ENCODE results near the gene ZFAND2A.
"Not testable (repeated sequence)": the region's sequence is repeated elsewhere in the genome, so short reads cannot be mapped to it uniquely, and the experiment has no call there.

ZFAND2A gene

GRCh38 chr7:1121886-1122831 lies 37.8 kb downstream of the ZFAND2A start:
- peak; percentile 28 for DNase-seq

- no peak for DNase-seq
These were observed 38.5 kb downstream of the ZFAND2A start for GRCh38 chr7:1121476-1121875.

GRCh38 chr7:1120791-1121190 lies 39.2 kb downstream of the ZFAND2A start:
- DNase-seq = no peak

GRCh38 chr7:1119201-1119600 lies 40.8 kb downstream of the ZFAND2A start:
- DNase-seq = no peak

- no peak for DNase-seq
These were observed 42.6 kb downstream of the ZFAND2A start for GRCh38 chr7:1117321-1117928.

GRCh38 chr7:1116383-1117008 lies 43.5 kb downstream of the ZFAND2A start:
- not testable (repeated sequence) for DNase-seq

GRCh38 chr7:1115171-1116045 lies 44.6 kb downstream of the ZFAND2A start:
- not testable (repeated sequence) for DNase-seq

GRCh38 chr7:1114505-1114904 lies 45.5 kb downstream of the ZFAND2A start:
- DNase-seq = no peak

- no peak for DNase-seq
These were observed 45.9 kb downstream of the ZFAND2A start for GRCh38 chr7:1114088-1114487.

- no peak for DNase-seq
These were observed 46.5 kb downstream of the ZFAND2A start for GRCh38 chr7:1113548-1113885.

GRCh38 chr7:1112625-1113547 lies 47.1 kb downstream of the ZFAND2A start:
- DNase-seq = no peak

- no peak for DNase-seq
These were observed 47.9 kb downstream of the ZFAND2A start for GRCh38 chr7:1112109-1112508.

GRCh38 chr7:1111156-1111555 lies 48.8 kb downstream of the ZFAND2A start:
- DNase-seq = no peak

- no peak for DNase-seq
These were observed 49.6 kb downstream of the ZFAND2A start for GRCh38 chr7:1110358-1110757.

- DNase-seq = no peak
These were observed 50.2 kb downstream of the ZFAND2A start for GRCh38 chr7:1109581-1110310.

- DNase-seq = no peak
These were observed 51.6 kb downstream of the ZFAND2A start for GRCh38 chr7:1108264-1108920.

GRCh38 chr7:1106793-1107421 lies 53.1 kb downstream of the ZFAND2A start:
- DNase-seq = no peak

GRCh38 chr7:1106063-1106792 lies 53.8 kb downstream of the ZFAND2A start:
- no peak for DNase-seq

- DNase-seq = peak; percentile 56
These were observed 54.8 kb downstream of the ZFAND2A start for GRCh38 chr7:1105189-1105588.
